GM19395 (cell line): ENCODE data around the gene HACD3.
A peak's percentile ranks its signal among the peaks of the same experiment; 100 is the strongest.
"Not testable (repeated sequence)": the region's sequence is repeated elsewhere in the genome, so short reads cannot be mapped to it uniquely, and the experiment has no call there.

ENCODE experiments used
- ATAC-seq: cut with Tn5 transposase; IDR thresholded peaks from one replicate; pipeline ENCODE4 v1.9.1; 2021; ENCODE audit warnings: mild to moderate bottlenecking, moderate library complexity; ENCODE audit not compliant: unreplicated experiment

HACD3 gene

DNA sequence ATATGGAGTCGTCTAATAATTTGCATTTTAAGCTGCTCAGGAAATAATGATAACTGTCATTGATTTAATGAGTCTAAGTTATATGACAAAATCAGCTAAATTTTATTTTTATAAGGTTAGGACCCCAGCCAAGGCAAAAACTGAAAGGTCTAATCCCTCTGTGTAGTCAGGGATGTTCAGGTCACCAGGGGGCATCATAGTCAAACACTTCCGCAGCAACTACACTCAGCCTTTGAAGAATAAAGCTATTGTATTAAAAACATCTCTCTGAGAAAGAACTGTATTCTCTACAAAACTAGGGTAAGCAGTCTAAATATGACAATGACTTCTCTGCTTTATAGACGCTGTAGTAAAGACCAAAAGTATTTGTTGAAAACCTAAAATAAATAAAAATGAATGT, 65.7 kb downstream of the HACD3 start:
- no peak for ATAC-seq

DNA sequence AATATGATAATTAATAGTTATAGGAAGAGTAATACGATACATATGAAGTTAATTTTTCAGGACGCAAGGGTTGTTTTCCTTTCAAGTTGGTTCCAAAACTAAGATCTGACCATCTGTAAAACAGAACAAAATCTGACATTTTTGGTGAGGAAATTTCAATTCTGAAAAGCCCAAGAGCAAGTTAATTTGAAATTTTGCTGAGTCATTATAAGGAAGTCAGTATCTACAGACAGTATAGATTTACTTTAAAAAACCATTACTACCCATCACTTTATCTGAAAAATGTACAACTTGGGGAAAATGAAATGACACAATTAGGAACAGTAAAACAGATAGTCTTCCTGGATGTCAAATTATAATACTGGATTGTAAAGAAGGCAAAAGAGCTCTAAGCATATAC, 68.2 kb downstream of the HACD3 start:
- ATAC-seq, result no peak

DNA sequence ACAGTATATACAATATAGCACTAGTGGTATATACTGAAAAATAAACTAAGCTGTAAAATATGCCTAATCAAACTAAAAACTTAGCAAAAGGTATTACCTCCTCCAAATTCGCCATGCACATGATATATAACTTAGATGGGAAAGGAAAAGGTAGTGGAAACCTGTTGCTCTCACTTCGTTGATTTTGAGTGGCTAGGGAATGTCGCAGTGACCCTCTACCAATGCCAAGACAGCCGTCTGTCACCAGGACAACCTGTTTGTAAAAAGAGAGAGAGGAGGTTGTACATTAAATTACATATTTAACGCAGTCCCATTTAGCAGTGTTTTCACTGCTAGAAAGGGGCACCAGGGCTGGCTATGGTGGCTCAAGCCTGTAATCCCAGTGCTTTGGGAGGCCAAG, 69.4 kb downstream of the HACD3 start:
- ATAC-seq, result no peak

DNA sequence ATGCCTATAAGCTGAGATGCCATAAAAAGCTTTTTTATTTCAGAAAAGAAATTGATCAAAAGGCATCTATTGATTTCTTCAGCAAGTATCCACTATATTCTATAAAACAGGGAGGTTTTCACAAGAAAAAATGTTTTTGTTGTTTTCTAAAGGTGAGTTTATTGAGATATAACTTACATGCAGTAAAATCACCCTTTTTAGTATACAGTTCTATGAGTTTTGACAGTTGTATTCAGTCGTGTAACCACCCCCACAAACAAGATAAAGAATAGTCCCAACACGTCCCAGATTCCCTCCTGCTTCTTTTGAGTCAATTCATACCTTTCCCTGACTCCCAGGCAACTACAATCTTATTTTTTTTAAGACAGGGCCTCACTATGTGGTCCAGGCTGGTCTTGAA, 72.9 kb downstream of the HACD3 start:
- ATAC-seq, result no peak

DNA sequence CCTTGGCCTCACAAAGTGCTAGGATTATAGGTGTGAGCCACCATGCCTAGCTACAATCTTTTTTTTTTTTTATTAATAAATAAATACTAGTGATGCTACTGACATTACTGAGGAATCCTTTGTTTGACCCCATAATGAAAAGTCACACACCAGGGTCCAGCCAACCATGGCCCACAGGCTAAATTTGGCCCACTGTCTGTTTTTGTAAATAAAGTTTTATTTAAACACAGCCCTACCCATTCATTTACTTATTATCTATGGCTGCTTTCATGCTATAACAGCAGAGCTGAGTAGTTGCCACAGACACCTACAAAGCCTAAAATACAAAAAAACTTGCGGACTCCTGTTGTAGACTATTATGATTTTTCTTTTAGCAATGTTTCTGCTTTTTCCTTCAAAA, 73.3 kb downstream of the HACD3 start:
- no peak for ATAC-seq

DNA sequence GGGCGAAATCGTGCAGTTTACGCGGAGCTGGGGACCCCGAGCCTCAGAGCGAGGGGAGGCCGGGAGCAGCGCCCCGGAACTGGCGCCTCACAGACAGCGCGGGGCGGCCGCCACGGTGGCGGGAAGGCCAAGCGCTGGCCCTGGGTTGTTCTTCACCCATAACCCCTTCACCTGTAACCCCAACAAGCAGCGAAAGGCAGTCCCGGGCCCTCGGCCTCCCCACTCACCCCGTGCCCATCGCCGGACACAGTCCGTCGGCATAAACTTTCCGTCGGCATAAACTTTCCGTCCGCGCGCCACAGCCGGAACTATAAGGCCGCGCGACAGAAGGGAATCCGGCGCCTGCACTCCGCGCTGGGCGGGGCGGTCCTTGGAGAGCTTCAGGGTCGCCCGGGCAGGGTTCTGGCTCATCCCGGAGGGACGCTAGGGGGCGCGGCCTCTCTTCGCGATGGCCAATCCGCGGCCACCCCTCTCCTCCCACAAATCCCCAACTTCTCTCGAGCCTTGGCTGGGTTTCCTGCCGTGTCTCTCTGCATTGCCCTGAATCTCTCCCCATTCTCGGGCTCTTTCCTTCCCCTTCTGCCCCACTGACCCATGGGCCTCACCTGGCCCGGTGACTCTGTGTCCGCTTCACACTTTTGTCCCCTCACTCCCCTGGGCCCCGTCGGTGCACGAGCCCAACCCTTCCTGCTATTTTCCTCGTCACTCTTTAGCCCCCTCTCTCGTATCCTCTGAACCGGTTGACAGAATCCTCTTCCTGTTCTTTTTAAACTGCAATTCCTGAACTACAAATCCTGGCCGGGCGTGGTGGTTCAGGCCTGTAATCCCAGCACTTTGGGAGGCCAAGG, 80.8 kb downstream of the HACD3 start, which contains the start of gene INTS14:
Gene INTS14 (minus strand): TSS at position 261 of the 848 bp plus-strand sequence. CDS start 3,751 bp downstream, outside the sequence.
- peak; percentile 94 for ATAC-seq

DNA sequence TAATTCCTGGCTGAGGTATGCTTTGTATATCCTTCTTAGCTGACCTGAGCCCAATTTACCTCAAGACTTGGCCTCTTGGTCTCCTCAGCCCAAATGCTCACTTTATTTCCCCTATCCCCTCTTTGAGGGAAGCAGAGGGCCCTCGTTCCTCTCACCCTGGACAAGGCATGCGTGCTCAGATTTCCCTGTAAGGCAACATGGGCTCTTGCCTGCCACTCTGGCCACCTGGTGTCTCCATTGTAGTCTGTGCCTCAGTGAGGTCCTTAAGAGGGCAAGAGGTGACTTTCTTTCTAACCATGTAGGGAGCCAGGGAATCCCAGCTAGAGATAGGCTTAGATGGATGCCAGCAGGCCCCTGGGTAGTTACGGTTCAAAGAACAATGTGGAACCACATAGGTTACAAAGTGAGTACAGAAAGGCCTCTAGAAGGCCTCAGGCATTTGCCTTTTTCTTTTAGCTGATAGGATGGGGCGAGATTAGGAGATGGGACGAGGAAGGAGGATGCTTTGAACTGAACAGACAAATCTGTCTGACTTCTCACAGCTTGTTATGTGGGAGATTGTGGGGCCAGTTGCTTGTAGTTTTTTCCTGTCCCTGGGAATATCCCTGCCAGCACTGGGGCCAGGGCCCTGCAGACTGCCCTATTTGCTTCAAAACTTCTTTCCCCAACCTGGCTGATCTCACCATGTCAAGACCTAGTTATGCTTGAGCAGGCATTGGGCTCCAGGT, 81.8 kb downstream of the HACD3 start:
- ATAC-seq, result no peak

DNA sequence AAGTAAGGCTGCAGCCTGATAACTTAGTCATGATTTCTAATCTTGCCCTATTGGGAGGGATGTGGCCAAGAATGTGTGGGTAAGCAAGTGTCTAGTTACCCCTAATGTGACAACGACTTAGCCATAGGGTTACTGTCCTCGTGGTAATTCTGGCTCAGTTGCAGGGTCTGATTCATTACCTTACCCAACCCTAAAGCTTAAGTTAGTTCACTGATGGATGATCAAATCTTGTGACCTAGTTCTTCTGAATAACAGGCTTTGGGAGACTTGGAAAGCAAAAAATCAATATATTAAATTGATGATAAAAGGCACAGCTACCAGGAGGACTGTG, 82.3 kb downstream of the HACD3 start:
- ATAC-seq, result no peak

DNA sequence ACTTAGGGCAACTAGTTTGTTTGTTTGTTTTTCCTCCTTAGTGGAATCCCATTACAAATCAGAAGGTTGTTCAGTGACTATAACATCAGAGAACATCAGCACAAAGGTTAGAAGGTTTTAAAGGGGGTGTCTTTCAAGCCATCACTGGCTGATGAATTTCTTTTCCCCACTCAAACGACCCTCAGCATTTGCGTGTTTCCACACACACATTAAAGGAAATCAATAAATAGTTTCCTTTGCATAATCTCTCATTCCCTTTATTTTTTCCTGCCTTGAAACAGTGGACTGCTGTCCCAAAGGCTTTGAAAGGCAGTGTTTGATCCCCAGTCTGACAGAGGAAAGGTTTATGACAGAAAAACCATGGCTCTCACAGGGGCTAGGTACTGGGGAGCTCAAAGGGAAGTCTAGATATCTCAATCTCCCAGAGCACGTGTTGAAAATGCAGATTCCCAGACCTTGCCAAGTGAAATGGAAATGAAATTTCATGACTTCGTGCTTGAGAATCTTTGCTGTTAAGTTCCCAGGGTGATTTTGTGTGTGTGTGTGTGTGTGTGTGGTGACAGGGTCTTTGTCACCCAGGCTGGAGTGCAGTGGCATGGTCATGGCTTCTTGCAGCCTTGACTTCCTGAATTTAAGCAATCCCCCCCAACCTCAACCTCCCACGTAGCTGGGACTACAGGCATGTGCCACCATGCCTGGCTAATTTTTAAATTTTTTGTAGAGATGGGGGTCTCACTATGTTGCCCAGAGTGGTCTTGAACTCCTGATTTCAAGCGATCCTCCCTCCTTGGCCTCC, 82.9 kb downstream of the HACD3 start:
- ATAC-seq, result no peak

DNA sequence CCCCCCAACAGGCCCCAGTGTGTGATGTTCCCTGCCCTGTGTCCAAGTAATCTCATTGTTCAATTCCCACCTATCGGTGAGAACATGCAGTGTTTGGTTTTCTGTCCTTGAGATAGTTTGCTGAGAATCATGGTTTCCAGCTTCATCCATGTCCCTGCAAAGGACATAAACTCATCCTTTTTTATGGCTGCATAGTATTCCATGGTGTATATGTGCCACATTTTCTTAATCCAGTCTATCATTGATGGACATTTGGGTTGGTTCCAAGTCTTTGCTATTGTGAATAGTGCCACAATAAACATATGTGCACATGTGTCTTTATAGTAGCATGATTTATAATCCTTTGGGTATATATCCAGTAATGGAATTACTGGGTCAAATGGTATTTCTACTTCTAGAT, 85.6 kb downstream of the HACD3 start:
- not testable (repeated sequence) for ATAC-seq

DNA sequence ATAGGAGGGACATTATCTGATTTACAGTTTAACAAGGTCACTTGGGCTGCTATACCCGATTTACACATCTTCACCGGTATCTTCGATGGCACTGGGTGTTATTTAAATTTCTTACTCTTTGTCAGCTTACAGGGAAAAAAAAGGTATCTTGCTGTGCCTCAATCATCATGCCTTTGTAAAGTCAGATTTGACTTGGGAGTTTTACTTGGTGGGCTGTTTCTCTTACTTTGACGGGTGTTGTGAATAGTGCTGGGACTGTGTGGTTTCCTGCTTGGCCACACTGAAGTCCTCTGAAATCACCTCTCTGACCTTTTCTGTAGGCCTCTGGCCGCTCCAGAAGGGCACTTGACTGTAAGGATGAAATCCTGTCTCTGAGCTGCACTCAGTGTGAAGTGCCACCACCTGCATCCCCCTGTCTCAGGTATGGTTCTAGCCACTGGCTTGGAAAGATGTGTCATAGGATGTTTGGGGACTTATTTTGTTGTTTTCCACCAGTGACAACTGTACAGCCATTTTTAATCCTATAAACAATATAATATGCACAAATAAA, 88.4 kb downstream of the HACD3 start:
- no peak for ATAC-seq

DNA sequence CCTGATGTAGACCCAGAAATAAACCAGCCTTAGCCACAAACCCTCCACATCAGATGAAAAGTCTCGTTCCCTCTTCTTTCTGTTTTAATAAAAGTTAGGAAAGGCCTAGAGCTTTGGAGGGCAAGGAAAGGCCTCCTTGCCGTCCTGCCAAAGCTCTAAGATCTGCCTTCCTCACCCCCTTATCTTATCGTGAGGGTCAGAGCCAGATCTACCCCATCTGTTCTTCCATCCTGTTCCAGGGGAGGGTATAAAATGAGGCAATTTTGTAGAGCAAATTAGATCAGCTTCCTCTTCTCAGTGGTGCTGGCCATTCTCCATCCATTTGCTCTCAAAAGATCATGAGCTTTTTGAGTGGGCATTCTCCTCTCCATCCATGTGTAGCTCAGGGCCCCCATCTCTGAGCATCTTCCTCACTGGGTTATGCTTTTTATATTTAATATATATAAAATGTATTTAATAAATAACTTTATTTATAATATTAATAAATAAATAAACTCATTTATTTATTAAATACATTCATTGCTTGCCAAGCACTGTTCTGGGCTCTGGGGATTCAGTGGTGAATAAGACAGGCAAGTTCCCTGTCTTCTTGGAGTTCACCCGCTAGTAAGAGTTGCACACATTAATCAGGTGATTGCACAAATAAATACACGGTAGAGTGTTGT, 89.5 kb downstream of the HACD3 start:
- no peak for ATAC-seq

DNA sequence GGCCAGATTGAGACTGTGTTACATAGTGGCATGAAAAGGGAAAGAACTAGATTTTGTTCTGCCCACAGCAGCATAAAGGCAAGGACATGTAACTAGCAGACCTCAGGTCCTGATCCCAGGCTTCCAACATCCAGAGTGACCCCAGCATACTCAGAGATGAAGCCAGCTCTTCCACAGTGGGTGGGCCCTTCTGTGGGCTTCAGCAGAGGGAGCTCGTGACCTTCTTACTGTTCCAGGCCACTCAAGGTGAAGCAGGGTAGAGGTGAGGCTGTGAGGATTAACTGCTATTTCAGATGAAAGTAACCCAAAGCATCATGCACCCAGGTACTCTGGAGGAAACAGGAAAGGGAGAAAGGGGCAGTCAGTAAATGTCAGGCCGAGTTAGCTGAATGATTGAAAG, 90.6 kb downstream of the HACD3 start:
- ATAC-seq, result no peak

DNA sequence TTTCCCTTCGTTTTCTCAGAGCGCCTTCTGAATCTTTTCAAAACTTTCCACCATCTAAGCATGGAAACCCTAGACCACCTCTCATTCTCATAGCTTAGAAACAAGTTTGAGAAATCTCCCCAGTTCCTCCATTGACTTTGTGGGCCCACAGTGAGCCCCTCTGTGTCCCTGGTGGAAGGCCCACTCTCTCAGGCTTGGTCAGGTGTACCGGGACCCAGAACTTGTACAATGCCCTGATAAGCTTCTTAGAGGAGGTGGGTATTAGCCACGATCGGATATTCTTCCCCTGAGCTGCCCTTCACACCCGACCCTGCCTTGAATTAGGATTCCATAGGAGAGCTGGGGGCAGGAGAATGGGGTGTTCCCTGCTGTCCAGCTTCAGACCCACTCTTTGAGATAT, 91.4 kb downstream of the HACD3 start, which contains the start of gene SLC24A1:
Gene SLC24A1 (plus strand): TSS at position 301 of the 400 bp plus-strand sequence. CDS start 2,143 bp downstream, outside the sequence.
- ATAC-seq, result no peak

DNA sequence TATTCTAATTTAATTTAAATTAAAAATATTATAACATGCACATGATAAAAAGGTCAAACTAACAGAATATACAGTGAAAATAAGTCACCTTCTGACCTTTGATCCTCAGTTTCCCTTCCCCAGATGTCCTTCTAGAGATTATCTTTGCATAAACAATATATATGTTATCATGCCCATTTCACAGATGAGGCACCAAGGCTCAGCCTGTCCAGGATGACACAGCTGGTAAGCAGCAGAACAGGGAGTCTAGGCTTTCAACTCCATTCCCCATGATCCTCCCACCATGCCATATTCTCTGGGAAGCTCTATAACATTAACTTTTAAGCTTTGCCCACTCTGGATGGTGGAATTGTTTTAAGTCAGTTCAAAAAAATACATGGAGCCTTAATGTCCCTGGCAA, 92.8 kb downstream of the HACD3 start:
- ATAC-seq, result no peak

DNA sequence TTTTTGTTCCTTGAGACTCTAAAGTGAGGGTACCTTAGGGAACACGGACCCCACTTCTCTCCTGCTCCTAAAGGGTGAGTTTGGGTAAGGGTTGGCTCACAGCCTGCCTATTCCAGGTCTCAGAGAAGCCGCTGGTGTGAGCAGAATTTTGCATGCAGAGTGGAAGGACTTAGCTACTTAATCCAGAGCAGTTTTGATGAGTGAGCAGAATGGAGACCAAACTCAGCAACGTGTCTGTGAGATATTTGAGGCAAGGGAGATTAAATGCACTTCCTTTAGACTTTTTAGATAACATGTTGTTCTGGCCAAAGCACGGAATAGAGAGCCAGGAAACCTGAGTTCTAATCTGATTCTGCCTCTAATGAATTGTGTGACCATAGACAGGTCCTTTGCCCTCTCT, 96.6 kb downstream of the HACD3 start:
- ATAC-seq, result no peak
